Uterus (tissue), 2 donors: Measurements from ENCODE around the gene U2AF1L4.

Experiments used
- CTCF ChIP-seq, 4 experiments: fragments of 200-600 bp in 2 of 4; fragments of 450-650 bp in 2 of 4; sonication (generic) in 2 of 4; IDR thresholded peaks; one replicate each; pipeline ENCODE4 v1.5.1; 2016 to 2019; ENCODE audit warnings: antibody characterized with exemption in 4 of 4, mild to moderate bottlenecking in 2 of 4, moderate library complexity in 1 of 4
- POLR2A ChIP-seq, 2 donors: fragments of 450-650 bp; IDR thresholded peaks; one replicate each; pipeline ENCODE4 v1.6.1; 2016; ENCODE audit warnings: antibody characterized with exemption in 2 of 2, mild to moderate bottlenecking in 1 of 2, moderate library complexity in 1 of 2

GRCh38 chr19:35760711-35761349 lies 15.6 kb upstream of the U2AF1L4 start:
- TF ChIP-seq POLR2A (IDR thresholded peaks at IDR 0.05) (no peak), CTCF (IDR thresholded peaks at IDR 0.05) (no peak)
